ENCODE data around the gene TCF20.

- TF ChIP-seq CTCF (IDR thresholded peaks at IDR 0.05) (no peak), POLR2A (IDR thresholded peaks at IDR 0.05) (no peak), POLR2AphosphoS5 (IDR thresholded peaks at IDR 0.05) (no peak)
These were observed 47.5 kb upstream of the TCF20 start for GRCh38 chr22:42317691-42318547.
